Inflammatory macrophage treated with lipopolysaccharide for 1 hour (primary cell): Measurements from ENCODE around the gene ESPN.
A peak's percentile ranks its signal among the peaks of the same experiment; 100 is the strongest.
"Not testable (repeated sequence)": the region's sequence is repeated elsewhere in the genome, so short reads cannot be mapped to it uniquely, and the experiment has no call there.

Experiments
- DNase-seq, 2 donors: peaks; one replicate each; pipeline ENCODE4 v3.0.0-alpha.2; 2020 to 2022

ESPN gene

DNA sequence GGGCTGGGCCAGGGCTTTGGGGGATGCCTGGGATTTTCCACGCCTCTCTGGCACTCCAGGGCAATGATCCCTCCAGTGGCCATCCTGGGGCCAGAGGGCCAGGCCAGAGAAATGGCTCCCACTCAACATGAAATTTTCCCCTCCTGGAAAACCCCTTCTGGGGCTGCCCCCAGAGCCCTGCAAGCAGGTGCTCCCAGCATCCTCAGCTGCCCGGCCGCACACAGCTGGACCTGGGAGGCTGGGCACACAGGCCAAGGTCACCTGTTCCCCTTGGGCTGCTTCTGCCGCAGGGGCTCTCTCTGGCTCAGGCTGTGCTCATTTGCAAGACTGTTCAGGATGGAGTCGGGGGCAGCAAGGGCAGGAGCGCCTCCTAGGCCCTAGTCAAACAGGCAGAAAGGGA lies 3.9 kb downstream of the ESPN start:
- not testable (repeated sequence) for DNase-seq

DNA sequence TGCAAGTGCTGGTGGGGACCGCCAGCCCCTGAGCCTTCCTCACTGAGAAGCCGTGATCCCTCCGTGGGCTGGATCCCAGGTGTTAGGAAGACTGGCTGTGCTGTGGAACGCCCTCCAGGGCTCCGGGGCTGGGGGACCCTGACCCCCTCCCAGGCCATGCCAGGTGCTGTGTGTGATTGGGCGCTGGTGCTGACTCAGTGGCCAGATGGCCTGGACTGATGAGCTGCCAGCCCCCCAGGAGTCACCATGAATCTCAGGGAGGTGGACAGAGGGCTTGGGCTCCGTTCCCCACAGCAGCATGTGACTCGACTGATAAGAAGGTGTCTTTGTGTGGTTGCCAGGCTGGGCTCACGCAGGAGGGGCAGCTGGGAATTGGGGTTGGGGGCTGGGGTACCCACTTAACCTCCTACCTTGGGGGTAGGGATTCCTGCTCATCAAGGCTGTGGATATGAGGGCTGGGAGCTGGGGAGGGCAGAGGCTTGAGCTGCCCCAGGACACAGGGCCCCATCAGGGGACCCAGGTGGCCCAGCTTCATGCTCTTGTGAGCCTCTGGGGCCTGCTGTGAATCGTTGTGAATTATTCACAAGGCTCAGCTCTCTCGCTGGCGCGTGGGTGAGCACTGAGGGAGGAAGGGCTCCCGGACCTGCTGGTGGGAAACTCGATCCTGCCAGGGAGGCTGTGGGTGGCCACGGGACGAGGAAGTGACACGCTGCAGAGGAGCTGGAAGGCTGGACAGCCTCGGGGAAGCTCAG lies 5.3 kb downstream of the ESPN start:
- peak; percentile 47 to 78 for DNase-seq

- DNase-seq: not testable (repeated sequence)
Measured at GRCh38 chr1:6431645-6432579, 7.3 kb downstream of the ESPN start.

DNA sequence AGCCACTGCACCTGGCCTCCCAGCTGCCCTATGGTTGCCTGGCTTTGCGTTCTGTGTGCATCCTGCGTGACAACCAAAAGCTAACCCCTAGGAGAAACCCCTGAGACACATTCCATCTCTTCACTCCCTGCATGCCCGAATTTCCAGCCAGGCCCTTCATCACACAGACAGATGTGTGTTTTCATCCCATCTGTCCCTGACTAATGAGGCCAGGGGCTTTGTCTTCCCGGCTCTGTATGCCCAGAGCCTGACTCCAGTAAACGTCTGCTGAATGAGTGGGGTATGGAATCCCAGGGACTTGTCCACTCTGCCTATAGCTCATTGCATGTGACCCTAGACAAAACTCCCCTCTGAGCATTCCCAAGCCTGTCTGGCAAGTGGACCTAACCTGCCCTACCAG lies 9.6 kb downstream of the ESPN start:
- DNase-seq: no peak

GRCh38 chr1:6435129-6435528 lies 10.6 kb downstream of the ESPN start:
- DNase-seq: no peak

- DNase-seq: no peak
Measured at GRCh38 chr1:6435547-6435946, 11.0 kb downstream of the ESPN start.

DNA sequence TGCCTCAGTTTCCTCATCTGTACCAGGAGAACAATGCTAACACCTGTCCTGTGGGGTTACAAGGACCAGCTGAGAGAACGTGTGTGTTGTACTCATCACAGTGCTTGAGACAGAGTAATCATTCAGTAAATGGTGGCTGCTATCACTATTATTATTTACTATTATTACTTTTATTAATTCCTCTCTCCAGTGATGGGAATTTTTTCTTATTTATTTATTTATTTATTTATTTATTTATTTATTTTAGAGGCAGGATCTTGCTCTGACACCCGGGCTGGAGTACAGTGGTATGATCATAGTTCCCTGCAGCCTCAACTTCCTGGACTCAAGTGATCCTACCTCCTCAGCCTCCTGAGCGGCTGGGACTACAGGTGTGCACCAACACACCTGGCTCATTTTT lies 11.7 kb downstream of the ESPN start:
- not testable (repeated sequence) for DNase-seq

DNA sequence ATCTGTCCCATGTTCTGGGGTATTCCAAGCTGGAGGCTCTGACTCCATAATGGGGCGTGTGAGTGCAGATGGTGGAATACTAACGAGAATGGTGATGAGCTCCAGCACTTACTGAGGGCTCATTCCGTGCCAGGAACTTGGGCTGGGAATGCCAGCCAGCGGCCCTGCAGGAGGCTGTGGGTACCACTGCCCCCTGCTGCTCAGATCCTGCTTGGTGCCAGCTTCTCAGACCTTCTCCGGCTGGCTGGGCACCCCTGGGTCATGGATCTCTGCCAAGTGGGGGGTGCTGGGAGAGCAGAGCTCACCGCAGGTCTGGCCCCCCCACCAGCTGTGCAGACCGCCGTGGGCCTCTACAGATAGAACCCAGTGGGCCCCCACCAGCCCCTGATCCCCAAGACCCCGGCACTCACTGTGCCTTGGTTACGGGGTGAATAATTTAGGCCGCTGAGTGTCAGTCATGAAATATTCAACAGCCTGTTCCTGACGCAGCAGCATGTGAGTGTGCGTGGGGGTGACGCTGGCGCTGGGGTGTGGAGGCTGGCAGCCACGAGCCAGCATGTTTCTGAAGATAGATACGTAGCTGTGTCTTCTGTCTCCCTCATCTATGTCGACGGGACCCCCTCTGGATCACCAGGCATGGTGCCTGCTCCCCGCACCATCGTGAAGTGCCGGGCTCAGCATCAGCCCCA lies 12.6 kb downstream of the ESPN start:
- not testable (repeated sequence) for DNase-seq

GRCh38 chr1:6438047-6438525 lies 13.5 kb downstream of the ESPN start:
- peak in 1 of 2 donors; percentile 63 for DNase-seq

DNA sequence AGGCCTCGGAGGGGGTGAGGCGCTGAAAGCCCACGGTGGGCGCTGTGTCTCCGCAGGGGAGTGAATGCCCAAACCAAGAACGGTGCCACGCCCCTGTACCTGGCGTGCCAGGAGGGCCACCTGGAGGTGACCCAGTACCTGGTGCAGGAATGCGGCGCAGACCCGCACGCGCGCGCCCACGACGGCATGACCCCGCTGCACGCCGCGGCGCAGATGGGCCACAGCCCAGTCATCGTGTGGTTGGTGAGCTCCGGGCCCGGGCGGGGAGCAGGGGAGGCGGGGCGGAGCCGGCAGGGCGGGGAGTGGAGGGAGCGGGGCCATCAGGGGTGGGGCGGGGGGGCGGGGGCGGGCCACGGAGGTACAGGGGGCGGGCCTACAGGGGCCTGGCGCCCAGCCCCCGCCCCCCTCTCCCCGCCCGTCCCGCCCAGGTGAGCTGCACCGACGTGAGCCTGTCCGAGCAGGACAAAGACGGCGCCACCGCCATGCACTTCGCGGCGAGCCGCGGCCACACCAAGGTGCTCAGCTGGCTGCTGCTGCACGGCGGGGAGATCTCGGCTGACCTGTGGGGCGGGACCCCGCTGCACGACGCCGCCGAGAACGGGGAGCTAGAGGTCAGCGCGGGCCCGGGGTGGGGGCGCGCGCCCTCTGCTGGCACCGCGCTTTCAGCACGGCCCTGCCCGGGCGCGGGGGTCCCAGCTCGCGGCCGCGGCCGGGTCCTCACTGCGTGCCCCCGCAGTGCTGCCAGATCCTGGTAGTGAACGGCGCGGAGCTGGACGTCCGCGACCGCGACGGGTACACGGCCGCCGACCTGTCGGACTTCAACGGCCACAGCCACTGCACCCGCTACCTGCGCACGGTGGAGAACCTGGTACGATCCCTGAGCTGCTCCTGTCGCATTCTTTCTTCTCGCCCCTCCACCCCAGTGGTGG lies 15.9 kb downstream of the ESPN start:
- no peak for DNase-seq

- DNase-seq: no peak
Measured at GRCh38 chr1:6441586-6441985, 17.0 kb downstream of the ESPN start.

GRCh38 chr1:6443339-6444115 lies 19.0 kb downstream of the ESPN start:
- no peak for DNase-seq

DNA sequence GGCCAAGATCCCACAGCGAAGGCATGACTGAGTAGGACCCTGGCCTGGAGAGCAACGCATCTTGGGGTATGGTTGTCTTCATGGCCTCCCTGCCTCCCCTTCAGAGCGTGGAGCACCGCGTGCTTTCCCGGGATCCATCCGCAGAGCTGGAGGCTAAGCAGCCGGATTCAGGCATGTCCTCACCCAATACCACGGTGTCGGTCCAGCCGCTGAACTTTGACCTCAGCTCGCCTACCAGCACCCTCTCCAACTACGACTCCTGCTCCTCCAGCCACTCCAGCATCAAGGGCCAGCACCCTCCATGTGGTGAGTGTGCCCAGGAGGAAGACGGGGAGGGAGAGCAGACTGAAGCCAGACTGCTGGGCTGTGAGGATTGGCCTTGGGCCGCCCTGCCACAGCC lies 19.8 kb downstream of the ESPN start:
- DNase-seq: no peak

DNA sequence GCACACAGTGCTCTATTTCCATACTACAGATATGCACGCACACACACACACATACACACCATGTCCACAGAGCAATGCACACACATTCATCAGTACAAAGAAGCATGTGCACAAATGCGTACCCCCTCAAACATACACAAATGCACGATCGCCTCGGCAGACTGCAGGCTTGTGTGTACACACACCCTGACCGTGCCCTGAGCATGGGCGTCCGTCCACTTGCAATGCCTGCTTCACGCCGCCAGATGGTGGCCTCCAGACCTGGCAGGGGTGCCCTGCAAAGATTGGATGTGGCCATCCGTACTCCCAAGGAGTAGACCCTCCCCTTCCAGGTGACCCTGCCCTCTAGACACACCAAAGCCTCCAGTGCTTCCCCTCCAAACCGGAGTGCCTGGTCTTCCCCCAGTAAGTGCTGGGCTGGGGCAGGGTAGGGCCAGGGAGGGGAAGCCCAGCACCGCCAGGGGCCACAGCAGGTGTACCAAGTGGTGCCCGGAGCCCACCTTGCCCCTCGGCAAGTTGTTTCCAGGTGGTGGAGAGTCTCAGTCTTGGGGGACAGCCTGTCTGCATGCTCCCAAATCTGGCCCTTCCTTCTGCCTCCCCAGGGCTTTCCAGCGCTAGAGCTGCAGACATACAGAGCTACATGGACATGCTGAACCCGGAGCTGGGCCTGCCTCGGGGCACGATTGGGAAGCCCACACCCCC lies 20.6 kb downstream of the ESPN start:
- DNase-seq: peak in 1 of 2 donors; percentile 40

DNA sequence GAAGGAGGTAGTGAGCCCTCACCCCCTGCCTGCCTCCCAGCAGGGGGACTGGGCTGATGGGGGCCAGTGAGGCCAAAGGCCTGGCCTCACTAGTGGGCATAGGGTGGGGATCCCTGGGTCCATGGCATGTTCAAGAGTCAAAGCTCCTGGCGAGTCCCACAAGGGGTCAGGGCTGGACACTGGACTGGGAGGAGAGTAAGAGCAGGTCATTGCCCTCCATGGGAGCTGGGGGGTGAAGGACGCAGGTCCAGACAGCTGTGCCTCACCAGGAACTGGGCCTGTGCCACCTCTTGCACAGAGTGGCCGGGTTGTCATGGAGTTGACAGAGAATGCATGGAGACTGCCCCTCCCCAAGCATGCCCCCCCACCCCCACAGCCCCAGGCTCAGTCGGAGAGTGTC lies 21.4 kb downstream of the ESPN start:
- DNase-seq: not testable (repeated sequence)

GRCh38 chr1:6446665-6447015 lies 22.1 kb downstream of the ESPN start:
- no peak for DNase-seq

- no peak for DNase-seq
Measured at GRCh38 chr1:6447016-6447817, 22.6 kb downstream of the ESPN start.

- no peak for DNase-seq
Measured at GRCh38 chr1:6447818-6448748, 23.5 kb downstream of the ESPN start.
